H9 (cell line): ENCODE measurements around the gene METTL9. TPM values are rescaled to one million over a fixed set of nuclear protein-coding genes. Genes with fewer than 3 reads are reported as not detected.

ENCODE experiments used
- DNase-seq: peaks from one replicate; pipeline ENCODE4 v3.0.0-alpha.2; 2017
- H2AFZ ChIP-seq: one replicate; pipeline ENCODE4 v1.6.1; 2013; ENCODE audit warnings: mild to moderate bottlenecking, low read length, control low read depth, moderate library complexity
- H2AK5ac ChIP-seq: 2 replicates; pipeline ENCODE4 v1.6.1; 2013; ENCODE audit warnings: low read length, control low read depth, mixed read lengths; ENCODE audit not compliant: insufficient read length
- H2BK120ac ChIP-seq: one replicate; pipeline ENCODE4 v1.6.1; 2013; ENCODE audit warnings: low read depth, mild to moderate bottlenecking, low read length, control low read depth, inconsistent platforms; ENCODE audit not compliant: poor library complexity, severe bottlenecking
- H2BK12ac ChIP-seq: 2 replicates; pipeline ENCODE4 v1.6.1; 2013; ENCODE audit warnings: low read length, control low read depth, mixed read lengths, low read depth; ENCODE audit not compliant: insufficient read length
- H2BK15ac ChIP-seq: 2 replicates; pipeline ENCODE4 v1.6.1; 2013; ENCODE audit warnings: low read depth, low read length, control low read depth
- H2BK20ac ChIP-seq: one replicate; pipeline ENCODE4 v1.6.1; 2013; ENCODE audit warnings: low read depth, mild to moderate bottlenecking, low read length, control low read depth, inconsistent platforms; ENCODE audit not compliant: poor library complexity, severe bottlenecking
- H2BK5ac ChIP-seq: 2 replicates; pipeline ENCODE4 v1.6.1; 2013; ENCODE audit warnings: low read length, control low read depth, mixed read lengths; ENCODE audit not compliant: insufficient read length
- H3K14ac ChIP-seq: 2 replicates; pipeline ENCODE4 v1.6.1; 2013; ENCODE audit warnings: low read length, control low read depth; ENCODE audit not compliant: insufficient read depth
- H3K18ac ChIP-seq: 2 replicates; pipeline ENCODE4 v1.6.1; 2013; ENCODE audit warnings: low read depth, mild to moderate bottlenecking, mixed read lengths, low read length, control low read depth; ENCODE audit not compliant: insufficient read length
- H3K23ac ChIP-seq: 2 replicates; pipeline ENCODE4 v1.6.1; 2013; ENCODE audit warnings: low read length, control low read depth, mixed read lengths, low read depth; ENCODE audit not compliant: insufficient read length
- H3K23me2 ChIP-seq: 2 replicates; pipeline ENCODE4 v1.6.1; 2013; ENCODE audit warnings: low read depth, mild to moderate bottlenecking, mixed read lengths, low read length, control low read depth; ENCODE audit not compliant: insufficient read length, poor library complexity, severe bottlenecking
- H3K27ac ChIP-seq: 2 replicates; pipeline ENCODE4 v1.5.1; 2013; ENCODE audit warnings: low read length, control low read depth, mixed read lengths, low read depth; ENCODE audit not compliant: insufficient read length
- H3K27me3 ChIP-seq: 2 replicates; pipeline ENCODE4 v1.6.1; 2013; ENCODE audit warnings: low read length, control low read depth, inconsistent platforms; ENCODE audit not compliant: insufficient read depth
- H3K4ac ChIP-seq: 2 replicates; pipeline ENCODE4 v1.6.1; 2013; ENCODE audit warnings: low read depth, mild to moderate bottlenecking, control low read depth, inconsistent platforms, low read length, moderate library complexity
- H3K4me1 ChIP-seq: 2 replicates; pipeline ENCODE4 v1.6.1; 2013; ENCODE audit warnings: low read length, control low read depth, inconsistent platforms; ENCODE audit not compliant: insufficient read depth
- H3K4me2 ChIP-seq: 2 replicates; pipeline ENCODE4 v1.6.1; 2013; ENCODE audit warnings: low read length, control low read depth, mixed read lengths; ENCODE audit not compliant: insufficient read length, insufficient read depth
- H3K56ac ChIP-seq: 2 replicates; pipeline ENCODE4 v1.6.1; 2013; ENCODE audit warnings: low read depth, mild to moderate bottlenecking, mixed read lengths, low read length, control low read depth; ENCODE audit not compliant: insufficient read length
- H3K79me1 ChIP-seq: 2 replicates; pipeline ENCODE4 v1.6.1; 2013; ENCODE audit warnings: low read depth, mild to moderate bottlenecking, moderate library complexity, low read length, control low read depth, inconsistent platforms; ENCODE audit not compliant: insufficient read depth, poor library complexity, severe bottlenecking
- H3K79me2 ChIP-seq: 2 replicates; pipeline ENCODE4 v1.6.1; 2013; ENCODE audit warnings: low read length, control low read depth, inconsistent platforms; ENCODE audit not compliant: insufficient read depth
- H3K9ac ChIP-seq: 2 replicates; pipeline ENCODE4 v1.6.1; 2013; ENCODE audit warnings: low read length, control low read depth, mixed read lengths; ENCODE audit not compliant: insufficient read length; ENCODE audit errors: extremely low read depth
- H3K9me3 ChIP-seq: one replicate; pipeline ENCODE4 v1.6.1; 2013; ENCODE audit warnings: low read depth, low read length, inconsistent platforms; ENCODE audit not compliant: control insufficient read depth
- H3T11ph ChIP-seq: one replicate; pipeline ENCODE4 v1.6.1; 2013; ENCODE audit warnings: mild to moderate bottlenecking, low read length, control low read depth, inconsistent platforms
- H4K20me1 ChIP-seq: one replicate; pipeline ENCODE4 v1.6.1; 2013; ENCODE audit not compliant: control insufficient read depth, insufficient read length, insufficient read depth
- H4K5ac ChIP-seq: 2 replicates; pipeline ENCODE4 v1.6.1; 2013; ENCODE audit warnings: low read depth, mild to moderate bottlenecking, mixed read lengths, low read length, control low read depth; ENCODE audit not compliant: insufficient read length
- H4K8ac ChIP-seq: replicated peaks from 2 replicates; pipeline ENCODE4 v1.6.1; 2013; ENCODE audit warnings: low read length, control low read depth, mixed read lengths, low read depth; ENCODE audit not compliant: insufficient read length
- H4K91ac ChIP-seq: 2 replicates; pipeline ENCODE4 v1.6.1; 2013; ENCODE audit warnings: low read depth, mild to moderate bottlenecking, moderate library complexity, mixed read lengths, low read length, control low read depth; ENCODE audit not compliant: insufficient read length
- H3K27ac Mint-ChIP-seq, 3 experiments: 2 replicates in 2 of 3; 3 replicates in 1 of 3; pipeline ENCODE4 v1.8.0; 2020 to 2021; ENCODE audit warnings: mixed read lengths in 3 of 3, mild to moderate bottlenecking in 1 of 3, moderate library complexity in 1 of 3
- H3K27me3 Mint-ChIP-seq: 2 replicates; pipeline ENCODE4 v1.8.0; 2021; ENCODE audit warnings: low read depth, mild to moderate bottlenecking, moderate library complexity, mixed read lengths
- H3K36me3 Mint-ChIP-seq, 3 experiments: 2 replicates in 2 of 3; 3 replicates in 1 of 3; pipeline ENCODE4 v1.8.0; 2020 to 2021; ENCODE audit warnings: low read depth in 3 of 3, mixed read lengths in 3 of 3; ENCODE audit not compliant: insufficient read depth in 1 of 3
- H3K4me1 Mint-ChIP-seq, 2 experiments: 2 replicates each; pipeline ENCODE4 v1.8.0; 2020; ENCODE audit warnings: mixed read lengths in 2 of 2
- H3K4me3 Mint-ChIP-seq, 2 experiments: 2 replicates in 1 of 2; 3 replicates in 1 of 2; pipeline ENCODE4 v1.8.0; 2020 to 2021; ENCODE audit warnings: mild to moderate bottlenecking in 2 of 2, mixed read lengths in 2 of 2, moderate library complexity in 1 of 2
- H3K9me3 Mint-ChIP-seq, 2 experiments: 2 replicates in 1 of 2; 3 replicates in 1 of 2; pipeline ENCODE4 v1.8.0; 2020; ENCODE audit warnings: mild to moderate bottlenecking in 2 of 2, mixed read lengths in 2 of 2, moderate library complexity in 1 of 2
- WGBS: extraction: QIAGEN DNeasy Blood & Tissue Kit; methylation state at CpG from one replicate; pipeline ENCODE4 v1.1.7; 2013; ENCODE audit warnings: missing lambda C conversion rate, low lambda C conversion rate, mixed read lengths; ENCODE audit not compliant: insufficient read length; ENCODE audit errors: extremely low coverage; 5-methylcytosine and 5-hydroxymethylcytosine counted together
- total RNA-seq: library from RNA; stranded (reverse); gene quantifications from 2 replicates; pipeline ENCODE4 v1.2.1, GENCODE V29; 2021
- TF ChIP-seq, protein P1 (sequence below): fragments of 200-600 bp; sonication (generic); conservative IDR thresholded peaks from 3 replicates; pipeline ENCODE4 v1.8.0; 2021; ENCODE audit warnings: antibody characterized with exemption, mild to moderate bottlenecking

METTL9 gene
- total RNA-seq, 1 experiment from 2014 or later, result 108 TPM

DNA sequence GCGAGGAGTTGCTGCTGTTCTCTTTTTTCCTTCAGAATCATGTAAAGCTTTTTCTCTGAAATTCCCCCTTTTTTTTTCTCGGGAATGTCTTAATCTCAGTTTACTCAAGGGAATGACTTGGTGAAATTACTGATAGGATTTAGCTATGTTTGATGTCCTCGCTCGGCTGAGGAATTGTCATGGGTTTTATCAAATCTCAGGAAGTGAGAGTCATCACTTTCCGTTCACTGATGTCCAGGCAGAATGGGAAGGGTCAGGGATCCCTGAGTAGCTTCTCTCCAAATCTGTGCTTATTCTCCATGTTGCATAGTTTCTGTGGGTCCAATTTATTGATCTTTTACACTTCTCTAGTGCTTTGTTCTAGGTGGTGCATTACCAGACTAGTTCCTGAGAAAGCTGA lies 46.7 kb downstream of the METTL9 start:
- Histone ChIP-seq H2BK12ac (no peak overlapping the region), H4K8ac (no peak overlapping the region), H3K23me2 (no peaks in the 10 kb centered on the region), H3K27me3 (no peaks in the 10 kb centered on the region), H3K79me2 (peaks cover 1% of the 10 kb centered on the region; the same call in 1 of the 2 replicates), H4K20me1 (no peaks in the 10 kb centered on the region), H3K27ac (no peak overlapping the region), H3K9ac (no peak overlapping the region), H3K23ac (no peak overlapping the region), H2AFZ (no peak overlapping the region), H3K14ac (no peak overlapping the region), H2BK120ac (no peak overlapping the region), H3K4me2 (no peak overlapping the region), H3K56ac (no peak overlapping the region), H2BK15ac (no peak overlapping the region), H3K79me1 (no peaks in the 10 kb centered on the region), H3K9me3 (no peaks in the 10 kb centered on the region), H3K4ac (no peak overlapping the region), H4K91ac (no peak overlapping the region), H2BK5ac (no peak overlapping the region), H2AK5ac (no peak overlapping the region), H3K4me1 (no peaks in the 10 kb centered on the region), H4K5ac (no peak overlapping the region), H3T11ph (no peak overlapping the region), H3K18ac (no peak overlapping the region), H2BK20ac (no peak overlapping the region)
- no CpG with 5 or more reads among the region's 5 CpGs for WGBS
- no peak overlapping the region for H3K4me3 Mint-ChIP-seq
- TF ChIP-seq, protein P1, sequence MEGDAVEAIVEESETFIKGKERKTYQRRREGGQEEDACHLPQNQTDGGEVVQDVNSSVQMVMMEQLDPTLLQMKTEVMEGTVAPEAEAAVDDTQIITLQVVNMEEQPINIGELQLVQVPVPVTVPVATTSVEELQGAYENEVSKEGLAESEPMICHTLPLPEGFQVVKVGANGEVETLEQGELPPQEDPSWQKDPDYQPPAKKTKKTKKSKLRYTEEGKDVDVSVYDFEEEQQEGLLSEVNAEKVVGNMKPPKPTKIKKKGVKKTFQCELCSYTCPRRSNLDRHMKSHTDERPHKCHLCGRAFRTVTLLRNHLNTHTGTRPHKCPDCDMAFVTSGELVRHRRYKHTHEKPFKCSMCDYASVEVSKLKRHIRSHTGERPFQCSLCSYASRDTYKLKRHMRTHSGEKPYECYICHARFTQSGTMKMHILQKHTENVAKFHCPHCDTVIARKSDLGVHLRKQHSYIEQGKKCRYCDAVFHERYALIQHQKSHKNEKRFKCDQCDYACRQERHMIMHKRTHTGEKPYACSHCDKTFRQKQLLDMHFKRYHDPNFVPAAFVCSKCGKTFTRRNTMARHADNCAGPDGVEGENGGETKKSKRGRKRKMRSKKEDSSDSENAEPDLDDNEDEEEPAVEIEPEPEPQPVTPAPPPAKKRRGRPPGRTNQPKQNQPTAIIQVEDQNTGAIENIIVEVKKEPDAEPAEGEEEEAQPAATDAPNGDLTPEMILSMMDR, result no peak
- no peak for DNase-seq
- no peaks in the 10 kb centered on the region; a peak in 1 of 7 replicates for H3K36me3 Mint-ChIP-seq
- H3K27ac Mint-ChIP-seq, result no peak overlapping the region
- no peaks in the 10 kb centered on the region for H3K27me3 Mint-ChIP-seq
- H3K9me3 Mint-ChIP-seq, result no peaks in the 10 kb centered on the region
- H3K4me1 Mint-ChIP-seq, result no peaks in the 10 kb centered on the region
